H9 (cell line): Measurements from ENCODE around the gene SRBD1. TPM values are rescaled to one million over a fixed set of nuclear protein-coding genes. Genes with fewer than 3 reads are reported as not detected.

Experiments
- DNase-seq: peaks from one replicate; pipeline ENCODE4 v3.0.0-alpha.2; 2017
- H2AFZ ChIP-seq: one replicate; pipeline ENCODE4 v1.6.1; 2013; ENCODE audit warnings: mild to moderate bottlenecking, low read length, control low read depth, moderate library complexity
- H2AK5ac ChIP-seq: 2 replicates; pipeline ENCODE4 v1.6.1; 2013; ENCODE audit warnings: low read length, control low read depth, mixed read lengths; ENCODE audit not compliant: insufficient read length
- H2BK120ac ChIP-seq: one replicate; pipeline ENCODE4 v1.6.1; 2013; ENCODE audit warnings: low read depth, mild to moderate bottlenecking, low read length, control low read depth, inconsistent platforms; ENCODE audit not compliant: poor library complexity, severe bottlenecking
- H2BK12ac ChIP-seq: 2 replicates; pipeline ENCODE4 v1.6.1; 2013; ENCODE audit warnings: low read length, control low read depth, mixed read lengths, low read depth; ENCODE audit not compliant: insufficient read length
- H2BK15ac ChIP-seq: 2 replicates; pipeline ENCODE4 v1.6.1; 2013; ENCODE audit warnings: low read depth, low read length, control low read depth
- H2BK20ac ChIP-seq: one replicate; pipeline ENCODE4 v1.6.1; 2013; ENCODE audit warnings: low read depth, mild to moderate bottlenecking, low read length, control low read depth, inconsistent platforms; ENCODE audit not compliant: poor library complexity, severe bottlenecking
- H2BK5ac ChIP-seq: 2 replicates; pipeline ENCODE4 v1.6.1; 2013; ENCODE audit warnings: low read length, control low read depth, mixed read lengths; ENCODE audit not compliant: insufficient read length
- H3K14ac ChIP-seq: 2 replicates; pipeline ENCODE4 v1.6.1; 2013; ENCODE audit warnings: low read length, control low read depth; ENCODE audit not compliant: insufficient read depth
- H3K18ac ChIP-seq: 2 replicates; pipeline ENCODE4 v1.6.1; 2013; ENCODE audit warnings: low read depth, mild to moderate bottlenecking, mixed read lengths, low read length, control low read depth; ENCODE audit not compliant: insufficient read length
- H3K23ac ChIP-seq: 2 replicates; pipeline ENCODE4 v1.6.1; 2013; ENCODE audit warnings: low read length, control low read depth, mixed read lengths, low read depth; ENCODE audit not compliant: insufficient read length
- H3K23me2 ChIP-seq: 2 replicates; pipeline ENCODE4 v1.6.1; 2013; ENCODE audit warnings: low read depth, mild to moderate bottlenecking, mixed read lengths, low read length, control low read depth; ENCODE audit not compliant: insufficient read length, poor library complexity, severe bottlenecking
- H3K27ac ChIP-seq: 2 replicates; pipeline ENCODE4 v1.5.1; 2013; ENCODE audit warnings: low read length, control low read depth, mixed read lengths, low read depth; ENCODE audit not compliant: insufficient read length
- H3K27me3 ChIP-seq: 2 replicates; pipeline ENCODE4 v1.6.1; 2013; ENCODE audit warnings: low read length, control low read depth, inconsistent platforms; ENCODE audit not compliant: insufficient read depth
- H3K4ac ChIP-seq: 2 replicates; pipeline ENCODE4 v1.6.1; 2013; ENCODE audit warnings: low read depth, mild to moderate bottlenecking, control low read depth, inconsistent platforms, low read length, moderate library complexity
- H3K4me1 ChIP-seq: 2 replicates; pipeline ENCODE4 v1.6.1; 2013; ENCODE audit warnings: low read length, control low read depth, inconsistent platforms; ENCODE audit not compliant: insufficient read depth
- H3K4me2 ChIP-seq: 2 replicates; pipeline ENCODE4 v1.6.1; 2013; ENCODE audit warnings: low read length, control low read depth, mixed read lengths; ENCODE audit not compliant: insufficient read length, insufficient read depth
- H3K56ac ChIP-seq: 2 replicates; pipeline ENCODE4 v1.6.1; 2013; ENCODE audit warnings: low read depth, mild to moderate bottlenecking, mixed read lengths, low read length, control low read depth; ENCODE audit not compliant: insufficient read length
- H3K79me1 ChIP-seq: 2 replicates; pipeline ENCODE4 v1.6.1; 2013; ENCODE audit warnings: low read depth, mild to moderate bottlenecking, moderate library complexity, low read length, control low read depth, inconsistent platforms; ENCODE audit not compliant: insufficient read depth, poor library complexity, severe bottlenecking
- H3K79me2 ChIP-seq: 2 replicates; pipeline ENCODE4 v1.6.1; 2013; ENCODE audit warnings: low read length, control low read depth, inconsistent platforms; ENCODE audit not compliant: insufficient read depth
- H3K9ac ChIP-seq: 2 replicates; pipeline ENCODE4 v1.6.1; 2013; ENCODE audit warnings: low read length, control low read depth, mixed read lengths; ENCODE audit not compliant: insufficient read length; ENCODE audit errors: extremely low read depth
- H3K9me3 ChIP-seq: one replicate; pipeline ENCODE4 v1.6.1; 2013; ENCODE audit warnings: low read depth, low read length, inconsistent platforms; ENCODE audit not compliant: control insufficient read depth
- H3T11ph ChIP-seq: one replicate; pipeline ENCODE4 v1.6.1; 2013; ENCODE audit warnings: mild to moderate bottlenecking, low read length, control low read depth, inconsistent platforms
- H4K20me1 ChIP-seq: one replicate; pipeline ENCODE4 v1.6.1; 2013; ENCODE audit not compliant: control insufficient read depth, insufficient read length, insufficient read depth
- H4K5ac ChIP-seq: 2 replicates; pipeline ENCODE4 v1.6.1; 2013; ENCODE audit warnings: low read depth, mild to moderate bottlenecking, mixed read lengths, low read length, control low read depth; ENCODE audit not compliant: insufficient read length
- H4K8ac ChIP-seq: replicated peaks from 2 replicates; pipeline ENCODE4 v1.6.1; 2013; ENCODE audit warnings: low read length, control low read depth, mixed read lengths, low read depth; ENCODE audit not compliant: insufficient read length
- H4K91ac ChIP-seq: 2 replicates; pipeline ENCODE4 v1.6.1; 2013; ENCODE audit warnings: low read depth, mild to moderate bottlenecking, moderate library complexity, mixed read lengths, low read length, control low read depth; ENCODE audit not compliant: insufficient read length
- H3K27ac Mint-ChIP-seq, 3 experiments: 2 replicates in 2 of 3; 3 replicates in 1 of 3; pipeline ENCODE4 v1.8.0; 2020 to 2021; ENCODE audit warnings: mixed read lengths in 3 of 3, mild to moderate bottlenecking in 1 of 3, moderate library complexity in 1 of 3
- H3K27me3 Mint-ChIP-seq: 2 replicates; pipeline ENCODE4 v1.8.0; 2021; ENCODE audit warnings: low read depth, mild to moderate bottlenecking, moderate library complexity, mixed read lengths
- H3K36me3 Mint-ChIP-seq, 3 experiments: 2 replicates in 2 of 3; 3 replicates in 1 of 3; pipeline ENCODE4 v1.8.0; 2020 to 2021; ENCODE audit warnings: low read depth in 3 of 3, mixed read lengths in 3 of 3; ENCODE audit not compliant: insufficient read depth in 1 of 3
- H3K4me1 Mint-ChIP-seq, 2 experiments: 2 replicates each; pipeline ENCODE4 v1.8.0; 2020; ENCODE audit warnings: mixed read lengths in 2 of 2
- H3K4me3 Mint-ChIP-seq, 2 experiments: 2 replicates in 1 of 2; 3 replicates in 1 of 2; pipeline ENCODE4 v1.8.0; 2020 to 2021; ENCODE audit warnings: mild to moderate bottlenecking in 2 of 2, mixed read lengths in 2 of 2, moderate library complexity in 1 of 2
- H3K9me3 Mint-ChIP-seq, 2 experiments: 2 replicates in 1 of 2; 3 replicates in 1 of 2; pipeline ENCODE4 v1.8.0; 2020; ENCODE audit warnings: mild to moderate bottlenecking in 2 of 2, mixed read lengths in 2 of 2, moderate library complexity in 1 of 2
- WGBS: extraction: QIAGEN DNeasy Blood & Tissue Kit; methylation state at CpG from one replicate; pipeline ENCODE4 v1.1.7; 2013; ENCODE audit warnings: missing lambda C conversion rate, low lambda C conversion rate, mixed read lengths; ENCODE audit not compliant: insufficient read length; ENCODE audit errors: extremely low coverage; 5-methylcytosine and 5-hydroxymethylcytosine counted together
- total RNA-seq: library from RNA; stranded (reverse); gene quantifications from 2 replicates; pipeline ENCODE4 v1.2.1, GENCODE V29; 2021
- TF ChIP-seq, protein P1 (sequence below): fragments of 200-600 bp; sonication (generic); conservative IDR thresholded peaks from 3 replicates; pipeline ENCODE4 v1.8.0; 2021; ENCODE audit warnings: antibody characterized with exemption, mild to moderate bottlenecking

Gene SRBD1
- total RNA-seq, 1 experiment from 2014 or later, result 18.3 TPM

GRCh38 chr2:45505138-45505537 is 105.9 kb downstream of the SRBD1 start:
- DNase-seq, result no peak
- no peaks in the 10 kb centered on the region for H3K4me1 ChIP-seq
- no peak overlapping the region for H3K56ac ChIP-seq
- Mint-ChIP-seq H3K4me1 (no peaks in the 10 kb centered on the region), H3K27ac (no peak overlapping the region; a peak in 1 of 7 replicates), H3K27me3 (no peaks in the 10 kb centered on the region), H3K36me3 (peaks cover 21 to 27% (median 22%) of the 10 kb centered on the region in 3 experiments), H3K4me3 (no peak overlapping the region), H3K9me3 (peaks cover 17 to 24% of the 10 kb centered on the region in 2 experiments)
- no peak overlapping the region for H3K14ac ChIP-seq
- H3K18ac ChIP-seq, result no peak overlapping the region
- no peak overlapping the region for H2BK15ac ChIP-seq
- H2AFZ ChIP-seq, result no peak overlapping the region
- H2BK20ac ChIP-seq, result no peak overlapping the region
- no peak overlapping the region for H3K4me2 ChIP-seq
- H2BK120ac ChIP-seq, result no peak overlapping the region
- TF ChIP-seq, protein P1, sequence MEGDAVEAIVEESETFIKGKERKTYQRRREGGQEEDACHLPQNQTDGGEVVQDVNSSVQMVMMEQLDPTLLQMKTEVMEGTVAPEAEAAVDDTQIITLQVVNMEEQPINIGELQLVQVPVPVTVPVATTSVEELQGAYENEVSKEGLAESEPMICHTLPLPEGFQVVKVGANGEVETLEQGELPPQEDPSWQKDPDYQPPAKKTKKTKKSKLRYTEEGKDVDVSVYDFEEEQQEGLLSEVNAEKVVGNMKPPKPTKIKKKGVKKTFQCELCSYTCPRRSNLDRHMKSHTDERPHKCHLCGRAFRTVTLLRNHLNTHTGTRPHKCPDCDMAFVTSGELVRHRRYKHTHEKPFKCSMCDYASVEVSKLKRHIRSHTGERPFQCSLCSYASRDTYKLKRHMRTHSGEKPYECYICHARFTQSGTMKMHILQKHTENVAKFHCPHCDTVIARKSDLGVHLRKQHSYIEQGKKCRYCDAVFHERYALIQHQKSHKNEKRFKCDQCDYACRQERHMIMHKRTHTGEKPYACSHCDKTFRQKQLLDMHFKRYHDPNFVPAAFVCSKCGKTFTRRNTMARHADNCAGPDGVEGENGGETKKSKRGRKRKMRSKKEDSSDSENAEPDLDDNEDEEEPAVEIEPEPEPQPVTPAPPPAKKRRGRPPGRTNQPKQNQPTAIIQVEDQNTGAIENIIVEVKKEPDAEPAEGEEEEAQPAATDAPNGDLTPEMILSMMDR, result no peak
- no peak overlapping the region for H3K9ac ChIP-seq
- H2BK12ac ChIP-seq, result no peak overlapping the region
- no peak overlapping the region for H2AK5ac ChIP-seq
- WGBS, result no CpG with 5 or more reads among the region's 1 CpG
- H3T11ph ChIP-seq, result no peak overlapping the region
- H4K20me1 ChIP-seq, result no peaks in the 10 kb centered on the region
- H3K79me1 ChIP-seq, result no peaks in the 10 kb centered on the region
- H2BK5ac ChIP-seq, result no peak overlapping the region
- H3K4ac ChIP-seq, result no peak overlapping the region
- no peaks in the 10 kb centered on the region for H3K79me2 ChIP-seq
- no peak overlapping the region for H4K5ac ChIP-seq
- no peak overlapping the region for H3K23ac ChIP-seq
- no peaks in the 10 kb centered on the region for H3K23me2 ChIP-seq
- H3K27me3 ChIP-seq, result no peaks in the 10 kb centered on the region
- no peak overlapping the region for H3K27ac ChIP-seq
- no peak overlapping the region for H4K91ac ChIP-seq
- no peak overlapping the region for H4K8ac ChIP-seq
- no peaks in the 10 kb centered on the region for H3K9me3 ChIP-seq
